HL-60 (cell line): ENCODE measurements around the gene KCTD15.

Source experiments
- DNase-seq, 2 experiments: peaks; one replicate each; pipeline ENCODE4 v3.0.0-alpha.2; 2010 to 2020; ENCODE audit warnings: low read depth in 1 of 2, low spot score in 1 of 2
- H3K27ac ChIP-seq: fragments of 250-450 bp; sonication (Bioruptor Pico); replicated peaks from 2 replicates; pipeline ENCODE4 v1.5.1; 2020; ENCODE audit warnings: mild to moderate bottlenecking, moderate library complexity
- H3K27me3 ChIP-seq: fragments of 250-450 bp; sonication (Bioruptor Pico); 2 replicates; pipeline ENCODE4 v1.5.1; 2021; ENCODE audit warnings: mild to moderate bottlenecking, moderate library complexity; ENCODE audit not compliant: insufficient read depth, poor library complexity, severe bottlenecking
- H3K4me3 ChIP-seq: replicated peaks from 2 replicates; pipeline ENCODE4 v1.5.1; 2011; ENCODE audit warnings: mild to moderate bottlenecking, control low read depth, low read length; ENCODE audit not compliant: insufficient read depth
- CTCF ChIP-seq: IDR thresholded peaks from one replicate; pipeline ENCODE4 v1.5.1; 2011; ENCODE audit warnings: low read length, control low read depth, inconsistent platforms; ENCODE audit not compliant: insufficient read depth
- GABPA ChIP-seq: IDR thresholded peaks from 2 replicates; pipeline ENCODE4 v1.6.1; 2012; ENCODE audit warnings: low read depth
- POLR2AphosphoS5 ChIP-seq: IDR thresholded peaks from 2 replicates; pipeline ENCODE4 v1.6.1; 2012; ENCODE audit warnings: low read depth
- REST ChIP-seq: IDR thresholded peaks from 2 replicates; pipeline ENCODE4 v1.6.1; 2012; ENCODE audit warnings: low read depth; ENCODE audit not compliant: insufficient replicate concordance
- SPI1 ChIP-seq: IDR thresholded peaks from 2 replicates; pipeline ENCODE4 v1.6.1; 2012; ENCODE audit warnings: low read depth, mild to moderate bottlenecking, borderline replicate concordance

Gene KCTD15

DNA sequence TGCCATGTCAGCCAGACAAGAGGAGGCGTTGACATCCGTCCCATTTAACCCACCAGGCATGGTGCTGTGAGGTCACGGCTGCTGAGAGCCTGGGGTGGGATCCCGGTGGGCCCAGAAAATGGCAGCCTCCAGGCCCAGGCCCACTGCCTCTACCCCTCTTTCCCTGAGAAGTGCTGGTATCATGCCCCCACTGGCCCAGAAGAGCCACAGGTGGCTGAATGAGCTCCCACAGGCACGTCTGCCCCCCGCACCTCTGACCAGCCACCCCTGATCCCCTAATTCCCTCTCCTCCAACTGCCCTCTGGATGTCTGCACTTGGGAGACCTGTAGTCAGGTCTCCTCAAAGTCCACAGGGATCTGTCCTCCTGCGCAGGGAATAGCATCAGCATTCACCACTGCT lies 37.3 kb upstream of the KCTD15 start:
- no peak for DNase-seq
- H3K4me3 ChIP-seq = no peak overlapping the region
- no peak overlapping the region for H3K27ac ChIP-seq
- no peaks in the 10 kb centered on the region for H3K27me3 ChIP-seq
- no peak for TF ChIP-seq POLR2AphosphoS5
- TF ChIP-seq CTCF = no peak
- no peak for TF ChIP-seq REST
- TF ChIP-seq GABPA = no peak
- TF ChIP-seq SPI1 = no peak

DNA sequence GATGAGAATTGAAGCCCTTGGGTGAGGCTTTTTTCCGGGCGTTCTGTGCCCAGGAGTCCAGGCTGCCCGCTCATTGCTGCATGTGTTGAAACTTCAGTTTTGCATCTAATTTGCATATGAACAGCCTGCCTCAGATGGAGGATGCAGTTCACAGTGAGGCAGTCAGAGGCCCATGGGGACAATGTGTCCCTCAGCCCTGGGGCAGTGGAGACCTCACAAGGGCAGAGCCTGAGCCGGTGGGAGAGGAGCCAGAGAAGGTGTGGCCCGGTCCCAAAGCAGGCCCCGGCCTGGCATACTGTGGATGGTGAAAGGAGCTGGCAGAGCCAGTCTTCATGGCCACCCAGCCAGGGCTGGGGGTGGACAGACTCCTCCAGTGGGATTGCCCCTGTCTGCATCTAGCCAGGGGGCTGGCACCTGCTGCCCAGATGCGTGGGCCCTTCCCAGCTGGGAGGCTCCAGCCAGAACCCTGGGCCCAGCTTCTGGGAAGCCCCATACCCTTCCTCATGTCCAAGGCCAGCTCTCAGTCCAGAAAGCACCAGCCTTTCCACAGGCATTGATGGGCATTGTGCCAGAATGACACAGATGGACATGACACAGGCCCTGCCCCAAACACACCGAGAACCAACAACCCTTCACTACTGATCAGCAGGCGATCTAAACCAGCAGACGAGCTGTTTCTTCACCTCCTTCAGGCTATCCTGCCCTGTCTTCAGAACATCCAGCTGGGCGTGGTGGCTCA lies 32.9 kb upstream of the KCTD15 start:
- no peak overlapping the region for H3K27ac ChIP-seq
- DNase-seq = no peak
- TF ChIP-seq SPI1 (no peak), GABPA (no peak), CTCF (no peak), POLR2AphosphoS5 (no peak), REST (no peak)

DNA sequence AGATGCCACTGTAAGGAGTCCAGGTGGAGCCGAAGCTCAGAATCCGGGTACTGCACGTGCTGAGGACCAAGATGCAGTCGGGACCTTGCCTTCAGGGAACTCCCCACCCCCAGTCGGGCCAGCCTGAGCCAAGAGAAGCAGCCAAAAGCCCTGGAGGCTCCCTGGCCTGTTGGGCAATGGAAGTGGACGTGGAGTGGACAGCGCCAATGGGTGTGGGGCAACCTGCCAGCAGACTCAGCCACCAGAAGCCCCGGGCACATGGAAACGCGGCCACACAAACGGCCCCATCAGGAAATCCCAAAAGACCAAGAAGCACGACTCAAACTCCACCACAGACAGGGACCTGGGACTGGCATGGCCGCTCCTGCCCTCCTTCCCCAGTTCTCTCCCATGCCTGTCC lies 30.0 kb upstream of the KCTD15 start:
- H3K27me3 ChIP-seq = no peaks in the 10 kb centered on the region
- TF ChIP-seq REST = no peak
- no peak for TF ChIP-seq GABPA
- TF ChIP-seq POLR2AphosphoS5 = no peak
- no peak for TF ChIP-seq SPI1
- no peak for TF ChIP-seq CTCF
- H3K27ac ChIP-seq = no peak overlapping the region
- DNase-seq = no peak
- H3K4me3 ChIP-seq = no peak overlapping the region

More for the DNA sequence above, 32.9 kb upstream of the KCTD15 start:
- H3K27me3 ChIP-seq = no peaks in the 10 kb centered on the region
- H3K4me3 ChIP-seq = no peak overlapping the region
